NCI-H69 (cell line): Measurements from ENCODE around the gene ATG13.
"Not testable (repeated sequence)": the region's sequence is repeated elsewhere in the genome, so short reads cannot be mapped to it uniquely, and the experiment has no call there.

Experiments
- DNase-seq: peaks from one replicate; lab custom pipeline; 2025; lab: John Stamatoyannopoulos, UW

ATG13 gene

GRCh38 chr11:46697303-46697702, 80.0 kb downstream of the ATG13 start:
- no peak for DNase-seq

- no peak for DNase-seq
Measured at GRCh38 chr11:46697723-46698122, 80.4 kb downstream of the ATG13 start.

GRCh38 chr11:46698597-46698996, 81.2 kb downstream of the ATG13 start:
- no peak for DNase-seq

GRCh38 chr11:46700241-46701077, 83.1 kb downstream of the ATG13 start, which contains the start of the genes ARHGAP1 and ZNF408:
TSS of gene ARHGAP1 (minus strand) at chr11:46700619. CDS start at chr11:46696107, 4,512 bp downstream.
TSS of gene ZNF408 (plus strand) at chr11:46701031. CDS start at chr11:46701048, 17 bp downstream.
- peak; percentile 100 for DNase-seq

GRCh38 chr11:46701078-46701654, 83.8 kb downstream of the ATG13 start:
- DNase-seq = no peak

GRCh38 chr11:46705070-46705688, 87.8 kb downstream of the ATG13 start:
- no peak for DNase-seq

GRCh38 chr11:46706886-46707285, 89.5 kb downstream of the ATG13 start:
- DNase-seq = no peak

GRCh38 chr11:46709351-46709750, 92.0 kb downstream of the ATG13 start:
- DNase-seq = not testable (repeated sequence)

GRCh38 chr11:46710821-46711269, 93.5 kb downstream of the ATG13 start:
- no peak for DNase-seq

- DNase-seq = no peak
Measured at GRCh38 chr11:46711303-46711702, 94.0 kb downstream of the ATG13 start.

GRCh38 chr11:46712874-46713576, 95.7 kb downstream of the ATG13 start:
- DNase-seq = no peak

- not testable (repeated sequence) for DNase-seq
Measured at GRCh38 chr11:46717825-46718154, 100.4 kb downstream of the ATG13 start.

- DNase-seq = peak; percentile 94
Measured at GRCh38 chr11:46718155-46719019, 101.0 kb downstream of the ATG13 start.

GRCh38 chr11:46719048-46719542, 101.7 kb downstream of the ATG13 start, which contains the start of gene F2:
TSS of gene F2 (plus strand) at chr11:46719213. CDS start at chr11:46719236, 23 bp downstream.
- DNase-seq = no peak

- no peak for DNase-seq
Measured at GRCh38 chr11:46719543-46720218, 102.3 kb downstream of the ATG13 start.

GRCh38 chr11:46721286-46721685, 103.9 kb downstream of the ATG13 start:
- DNase-seq = no peak

- DNase-seq = no peak
Measured at GRCh38 chr11:46722566-46723358, 105.4 kb downstream of the ATG13 start.

- DNase-seq = no peak
Measured at GRCh38 chr11:46723359-46723680, 106.0 kb downstream of the ATG13 start.

GRCh38 chr11:46724088-46724487, 106.7 kb downstream of the ATG13 start:
- DNase-seq = peak; percentile 99
